Measurements from ENCODE around the gene WFIKKN1.

Gene WFIKKN1

DNA sequence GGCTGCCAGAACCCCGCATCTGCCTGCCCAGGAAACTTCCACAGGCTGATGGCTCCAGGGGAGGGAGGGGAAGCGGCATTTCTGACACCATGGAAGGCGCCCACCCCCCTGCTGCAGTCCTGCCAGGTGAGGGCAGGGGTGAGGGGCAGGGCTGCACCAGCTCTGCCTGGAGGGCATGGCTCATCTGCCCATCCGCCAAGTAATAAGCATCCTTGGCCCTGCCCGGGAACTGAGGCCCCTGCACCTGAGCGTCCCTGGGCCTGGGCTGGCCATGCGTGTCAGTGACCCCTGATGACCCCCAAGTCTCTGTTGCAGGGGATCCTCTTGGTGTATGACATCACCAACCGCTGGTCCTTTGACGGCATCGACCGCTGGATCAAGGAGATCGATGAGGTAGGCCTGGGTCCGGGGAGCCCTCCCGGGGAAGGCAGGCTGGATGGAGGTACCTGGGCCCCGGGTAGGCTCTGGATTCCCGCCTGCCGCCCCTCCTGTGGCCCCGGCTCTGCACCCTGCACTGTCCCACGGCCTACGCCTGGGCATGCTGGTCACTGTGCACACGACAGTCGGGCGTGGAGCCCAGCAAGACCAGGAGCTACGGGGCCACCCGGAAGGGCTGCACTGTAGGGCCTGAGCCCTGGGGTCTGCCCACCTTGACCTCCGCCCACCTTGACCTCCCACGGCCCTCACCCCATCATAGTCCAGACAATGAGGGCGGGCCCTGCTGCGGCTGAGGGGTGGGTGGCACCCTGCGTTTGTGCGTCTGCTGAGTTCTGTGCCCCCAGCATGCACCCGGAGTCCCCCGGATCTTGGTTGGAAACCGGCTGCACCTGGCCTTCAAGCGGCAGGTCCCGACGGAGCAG, 5.4 kb upstream of the WFIKKN1 start:
- no peak for DNase-seq (ENCODE audit: low read depth in 2 of 2)

DNA sequence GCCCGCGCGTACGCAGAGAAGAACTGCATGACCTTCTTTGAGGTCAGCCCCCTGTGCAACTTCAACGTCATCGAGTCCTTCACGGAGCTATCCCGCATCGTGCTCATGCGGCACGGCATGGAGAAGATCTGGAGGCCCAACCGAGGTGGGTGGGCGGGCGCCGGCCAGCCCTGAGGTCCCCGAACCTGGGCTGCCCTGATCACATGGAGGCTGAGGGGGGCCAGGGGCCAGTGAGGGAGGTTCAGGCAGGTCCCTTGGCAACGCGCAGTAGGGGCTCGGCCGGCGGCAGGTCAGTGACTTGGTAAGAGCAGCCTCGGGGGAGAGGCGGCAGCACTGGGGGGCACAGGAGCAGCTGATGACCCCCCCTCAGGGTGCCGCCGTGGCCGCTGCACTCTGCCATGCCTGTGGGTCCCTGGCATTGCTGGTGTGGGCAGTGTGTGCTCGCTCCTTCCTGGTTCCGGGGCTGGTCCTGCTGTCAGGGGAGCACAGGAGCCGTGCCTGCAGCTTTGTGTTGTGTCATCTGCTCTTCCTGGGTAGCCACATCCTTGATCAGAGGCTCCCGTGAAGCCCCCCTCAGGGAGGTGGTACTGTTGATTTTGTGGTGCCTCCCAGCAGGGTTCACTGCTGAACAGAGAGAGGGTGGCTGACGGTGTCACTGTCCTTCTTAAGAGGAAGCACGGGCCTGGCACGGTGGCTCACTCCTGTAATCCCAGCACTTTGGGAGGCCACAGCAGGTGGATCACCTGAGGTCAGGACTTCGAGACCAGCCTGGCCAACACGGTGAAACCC, 4.6 kb upstream of the WFIKKN1 start:
- no peak for DNase-seq (ENCODE audit: low read depth in 2 of 2)

DNA sequence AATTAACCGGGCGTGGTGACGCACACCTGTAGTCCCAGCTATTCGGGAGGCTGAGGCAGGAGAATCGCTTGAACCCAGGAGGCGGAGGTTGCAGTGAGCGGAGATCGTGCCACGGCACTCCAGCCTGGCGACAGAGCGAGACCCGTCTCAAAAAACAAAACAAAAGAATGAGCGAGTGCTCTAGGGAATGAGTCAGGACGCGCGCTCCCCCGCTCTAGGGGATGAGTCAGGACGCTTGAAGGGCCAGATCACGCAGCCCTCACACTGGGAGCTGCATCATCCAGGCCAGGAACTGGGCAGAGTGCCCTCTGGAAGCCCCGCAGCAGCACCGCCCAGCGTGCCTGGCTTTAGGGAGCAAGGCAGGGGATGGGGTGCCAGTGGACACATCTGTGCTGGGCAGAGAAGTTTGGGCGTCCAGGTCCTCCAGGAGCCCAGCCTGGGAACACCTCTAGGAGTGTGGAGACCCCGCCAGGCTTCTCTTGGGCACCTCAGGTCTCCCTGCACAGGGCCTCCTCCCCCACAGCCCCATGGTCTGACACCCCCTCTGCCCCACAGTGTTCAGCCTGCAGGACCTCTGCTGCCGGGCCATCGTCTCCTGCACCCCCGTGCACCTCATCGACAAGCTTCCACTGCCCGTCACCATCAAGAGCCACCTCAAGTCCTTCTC, 3.9 kb upstream of the WFIKKN1 start:
- peak; percentile 64 to 69 for DNase-seq (ENCODE audit: low read depth in 2 of 2)

DNA sequence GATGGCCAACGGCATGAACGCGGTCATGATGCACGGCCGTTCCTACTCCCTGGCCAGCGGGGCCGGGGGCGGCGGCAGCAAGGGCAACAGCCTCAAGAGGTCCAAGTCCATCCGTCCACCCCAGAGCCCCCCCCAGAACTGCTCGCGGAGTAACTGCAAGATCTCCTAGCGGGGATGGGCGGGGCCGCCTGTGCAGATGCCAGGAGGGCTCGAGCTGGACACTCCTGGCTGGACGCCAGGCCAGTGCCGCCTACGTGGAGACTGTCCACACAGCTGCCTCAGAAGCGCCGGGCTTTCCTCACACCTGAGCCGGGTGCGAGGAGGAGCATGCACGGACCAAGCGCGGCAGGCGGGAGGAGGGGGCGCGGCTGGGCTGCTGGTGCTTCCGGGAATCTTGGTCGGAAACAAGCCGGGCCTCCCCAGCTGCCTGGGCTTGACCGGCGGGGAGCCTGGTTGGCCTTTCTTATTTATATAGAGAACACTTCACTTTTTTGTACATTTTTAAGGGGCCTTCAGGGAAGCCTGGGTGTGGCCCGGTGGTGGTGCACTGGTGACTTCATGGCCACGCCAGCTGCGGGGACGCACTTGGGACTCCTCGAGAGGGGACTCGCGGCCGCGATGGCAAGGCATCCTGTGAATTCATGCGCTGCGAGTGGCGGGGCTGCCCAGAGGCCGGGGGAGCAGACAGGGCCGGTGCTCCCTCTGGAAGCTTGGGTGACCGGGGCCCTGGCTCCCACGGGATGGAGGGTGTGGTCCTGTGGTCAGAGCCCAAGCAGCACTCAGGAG, 3.1 kb upstream of the WFIKKN1 start:
- no peak for DNase-seq (ENCODE audit: low read depth in 2 of 2)

DNA sequence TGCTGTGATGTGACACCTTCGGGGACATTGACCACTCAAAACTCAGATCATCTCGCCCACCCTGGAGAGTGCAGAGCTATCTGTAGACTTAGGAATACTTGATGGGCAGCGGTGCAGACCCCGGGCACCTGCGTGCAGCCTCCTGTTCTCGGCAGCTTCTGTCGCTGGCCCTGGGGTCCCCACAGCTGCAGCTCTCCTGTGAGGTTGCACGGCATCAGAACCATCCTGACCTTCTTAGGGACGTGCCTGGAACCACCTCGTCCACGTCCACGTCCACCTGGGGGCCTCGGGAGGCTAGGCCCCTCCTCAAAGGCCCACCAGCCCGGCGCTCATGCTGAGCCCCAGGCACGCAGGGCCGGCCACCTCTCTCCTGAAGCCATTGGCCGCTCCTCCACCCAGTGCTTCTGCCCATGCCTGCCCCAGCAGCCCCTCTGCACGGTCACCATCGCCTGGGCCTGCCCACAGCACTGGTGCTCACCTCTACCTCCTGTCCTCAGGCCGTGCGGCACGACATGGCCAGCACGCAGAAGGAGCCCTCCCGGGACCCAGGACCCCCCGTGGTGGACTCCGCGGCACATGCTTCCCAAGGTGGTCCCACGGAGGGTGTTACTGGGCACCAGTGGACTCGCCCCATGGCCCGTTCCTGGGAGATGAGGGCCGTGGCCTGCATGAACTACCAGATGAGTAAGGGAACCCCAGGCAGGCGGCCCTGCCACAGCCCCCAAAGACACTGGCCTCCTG, 2.3 kb upstream of the WFIKKN1 start:
- DNase-seq (ENCODE audit: low read depth in 2 of 2): no peak

DNA sequence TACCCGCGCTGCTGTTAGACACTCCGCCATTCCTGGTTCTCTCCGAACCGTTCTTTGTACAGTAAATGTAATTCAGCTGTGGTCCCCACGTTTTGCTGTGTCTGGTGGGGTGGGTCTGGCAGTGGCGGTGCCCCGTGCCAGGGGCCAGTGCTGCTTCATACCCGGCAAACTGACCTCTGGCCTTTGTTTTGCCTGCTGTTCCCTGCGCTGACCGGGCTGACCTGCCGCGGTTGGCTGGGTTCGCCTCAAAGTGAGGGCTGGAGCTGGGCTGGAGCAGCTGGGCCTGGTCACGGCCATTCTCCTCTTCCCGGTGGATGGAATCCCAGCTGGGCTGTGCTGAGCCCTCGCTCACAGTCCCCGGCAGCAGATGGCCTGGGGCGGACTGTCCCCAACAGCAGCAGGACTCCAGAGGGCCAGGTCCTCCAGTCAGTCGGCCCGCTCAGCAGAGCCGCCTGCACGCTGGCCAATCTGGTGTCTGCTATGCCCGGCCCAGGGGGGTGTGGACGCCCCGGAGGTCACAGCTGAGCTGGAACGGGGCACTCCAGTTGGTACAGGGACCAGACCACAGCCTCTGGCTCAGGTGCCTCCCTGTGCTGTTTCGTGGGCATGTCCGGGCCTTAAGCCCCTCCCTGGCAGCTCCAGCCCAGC, 1.5 kb upstream of the WFIKKN1 start:
- no peak for DNase-seq (ENCODE audit: low read depth in 2 of 2)

DNA sequence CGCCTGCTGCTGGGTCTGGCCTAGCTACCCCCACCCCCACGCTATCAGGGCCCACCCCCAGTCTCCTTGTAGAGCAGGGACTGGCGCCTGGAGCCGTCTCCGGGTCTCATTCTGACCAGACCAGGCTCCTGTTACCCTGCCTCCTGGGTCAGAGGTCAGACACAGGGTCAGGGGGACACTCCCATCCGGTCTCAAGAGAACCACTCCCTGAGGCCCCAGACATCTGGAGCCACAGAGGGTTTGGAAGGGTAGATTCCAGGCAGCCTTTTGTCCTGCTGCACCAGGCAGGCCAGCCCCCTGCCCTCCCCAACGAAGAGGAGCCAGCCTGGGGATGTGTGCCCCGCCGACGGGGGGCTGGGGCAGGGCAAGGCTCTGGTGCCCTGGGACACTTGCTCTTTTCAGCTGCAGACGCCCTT, 944 bp upstream of the WFIKKN1 start:
- no peak for DNase-seq (ENCODE audit: low read depth in 2 of 2)

DNA sequence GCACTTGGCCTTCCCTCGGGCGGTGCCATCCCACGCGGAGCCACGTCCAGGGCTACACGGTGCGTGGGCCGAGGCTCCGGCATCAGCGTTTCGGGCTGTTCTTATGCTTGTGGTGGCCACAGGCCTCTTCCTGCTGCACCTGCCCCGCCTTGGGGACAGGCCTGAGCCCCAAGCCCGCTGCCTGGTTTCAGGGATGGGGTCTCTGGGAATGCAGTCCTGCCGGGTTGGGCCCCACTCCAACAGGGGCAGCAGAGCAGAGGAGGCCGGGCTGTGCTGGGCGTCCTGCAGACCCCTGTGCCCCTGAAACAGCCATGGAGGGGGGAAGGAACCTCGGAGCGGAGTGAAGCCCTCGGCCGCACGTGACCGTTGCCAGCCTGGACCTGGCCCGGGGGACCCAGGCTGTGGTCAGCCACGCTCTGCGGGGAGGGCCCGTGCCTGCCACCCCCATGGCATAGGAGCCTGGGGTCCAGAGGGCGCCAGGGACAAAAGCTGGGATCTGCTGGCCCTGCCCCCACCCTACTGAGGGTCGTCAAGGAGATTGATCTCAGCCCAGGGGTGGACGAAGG, 453 bp upstream of the WFIKKN1 start:
- DNase-seq (ENCODE audit: low read depth in 2 of 2): no peak

DNA sequence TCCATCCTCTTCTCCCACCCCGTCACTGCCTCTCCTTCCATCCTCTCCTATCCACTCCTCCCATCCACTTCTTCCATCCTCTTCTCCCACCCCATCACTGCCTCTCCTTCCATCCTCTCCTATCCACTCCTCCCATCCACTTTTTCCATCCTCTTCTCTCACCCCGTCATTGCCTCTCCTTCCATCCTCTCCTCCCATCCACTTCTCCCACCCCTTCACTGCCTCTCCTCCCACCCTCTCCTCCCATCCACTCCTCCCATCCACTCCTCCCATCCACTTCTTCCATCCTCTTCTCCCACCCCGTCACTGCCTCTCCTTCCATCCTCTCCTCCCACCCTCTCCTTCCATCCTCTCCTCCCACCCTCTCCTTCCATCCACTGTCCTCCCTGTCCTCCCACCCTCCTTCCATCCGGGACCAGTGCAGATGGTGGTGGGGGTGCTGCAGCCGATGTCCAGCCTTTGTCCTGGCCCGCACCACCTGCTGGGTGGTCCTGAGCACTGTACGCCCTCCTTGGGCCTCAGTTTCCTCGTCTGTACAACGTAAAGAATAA, 1.1 kb downstream of the WFIKKN1 start:
- DNase-seq (ENCODE audit: low read depth in 2 of 2): no peak

DNA sequence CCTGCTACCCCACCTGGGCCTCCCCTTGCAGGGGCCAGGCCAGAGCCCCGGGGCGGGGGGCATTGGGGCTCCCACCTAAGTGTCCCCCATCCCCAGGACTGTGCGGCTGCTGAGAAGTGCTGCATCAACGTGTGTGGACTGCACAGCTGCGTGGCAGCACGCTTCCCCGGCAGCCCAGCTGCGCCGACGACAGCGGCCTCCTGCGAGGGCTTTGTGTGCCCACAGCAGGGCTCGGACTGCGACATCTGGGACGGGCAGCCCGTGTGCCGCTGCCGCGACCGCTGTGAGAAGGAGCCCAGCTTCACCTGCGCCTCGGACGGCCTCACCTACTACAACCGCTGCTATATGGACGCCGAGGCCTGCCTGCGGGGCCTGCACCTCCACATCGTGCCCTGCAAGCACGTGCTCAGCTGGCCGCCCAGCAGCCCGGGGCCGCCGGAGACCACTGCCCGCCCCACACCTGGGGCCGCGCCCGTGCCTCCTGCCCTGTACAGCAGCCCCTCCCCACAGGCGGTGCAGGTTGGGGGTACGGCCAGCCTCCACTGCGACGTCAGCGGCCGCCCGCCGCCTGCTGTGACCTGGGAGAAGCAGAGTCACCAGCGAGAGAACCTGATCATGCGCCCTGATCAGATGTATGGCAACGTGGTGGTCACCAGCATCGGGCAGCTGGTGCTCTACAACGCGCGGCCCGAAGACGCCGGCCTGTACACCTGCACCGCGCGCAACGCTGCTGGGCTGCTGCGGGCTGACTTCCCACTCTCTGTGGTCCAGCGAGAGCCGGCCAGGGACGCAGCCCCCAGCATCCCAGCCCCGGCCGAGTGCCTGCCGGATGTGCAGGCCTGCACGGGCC, 1.9 kb downstream of the WFIKKN1 start:
- DNase-seq (ENCODE audit: low read depth in 2 of 2): no peak

DNA sequence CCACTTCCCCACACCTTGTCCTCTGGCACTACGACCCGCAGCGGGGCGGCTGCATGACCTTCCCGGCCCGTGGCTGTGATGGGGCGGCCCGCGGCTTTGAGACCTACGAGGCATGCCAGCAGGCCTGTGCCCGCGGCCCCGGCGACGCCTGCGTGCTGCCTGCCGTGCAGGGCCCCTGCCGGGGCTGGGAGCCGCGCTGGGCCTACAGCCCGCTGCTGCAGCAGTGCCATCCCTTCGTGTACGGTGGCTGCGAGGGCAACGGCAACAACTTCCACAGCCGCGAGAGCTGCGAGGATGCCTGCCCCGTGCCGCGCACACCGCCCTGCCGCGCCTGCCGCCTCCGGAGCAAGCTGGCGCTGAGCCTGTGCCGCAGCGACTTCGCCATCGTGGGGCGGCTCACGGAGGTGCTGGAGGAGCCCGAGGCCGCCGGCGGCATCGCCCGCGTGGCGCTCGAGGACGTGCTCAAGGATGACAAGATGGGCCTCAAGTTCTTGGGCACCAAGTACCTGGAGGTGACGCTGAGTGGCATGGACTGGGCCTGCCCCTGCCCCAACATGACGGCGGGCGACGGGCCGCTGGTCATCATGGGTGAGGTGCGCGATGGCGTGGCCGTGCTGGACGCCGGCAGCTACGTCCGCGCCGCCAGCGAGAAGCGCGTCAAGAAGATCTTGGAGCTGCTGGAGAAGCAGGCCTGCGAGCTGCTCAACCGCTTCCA, 2.7 kb downstream of the WFIKKN1 start:
- DNase-seq (ENCODE audit: low read depth in 2 of 2): no peak

DNA sequence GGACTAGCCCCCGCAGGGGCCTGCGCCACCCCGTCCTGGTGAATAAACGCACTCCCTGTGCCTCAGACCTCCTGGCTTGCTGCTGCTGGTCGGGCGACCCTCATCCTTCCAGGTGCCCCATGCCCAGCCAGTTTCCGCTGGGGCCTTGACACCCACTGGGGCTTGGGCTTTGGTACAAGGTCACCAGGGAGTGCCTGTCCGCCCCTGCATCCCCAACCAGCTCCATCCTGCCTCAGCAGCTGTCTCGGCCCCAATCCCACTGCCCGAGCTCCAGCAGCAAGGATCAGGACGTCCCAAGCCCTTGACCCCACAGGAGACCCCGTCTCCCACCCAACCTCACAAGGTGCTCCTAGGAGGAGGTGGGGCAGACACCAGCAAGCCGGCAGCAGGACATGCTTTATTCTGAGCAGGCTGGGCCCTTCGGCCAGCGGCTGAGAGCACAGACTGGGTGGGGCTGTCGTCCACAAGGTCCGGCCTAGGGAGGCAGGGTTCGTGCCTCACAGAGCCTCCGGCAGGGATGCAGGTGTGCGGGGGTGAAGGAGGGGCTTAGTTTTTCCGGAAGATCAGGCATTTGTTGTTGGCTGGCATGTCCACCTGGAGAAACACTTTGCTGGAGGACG, 3.4 kb downstream of the WFIKKN1 start:
- no peak for DNase-seq (ENCODE audit: low read depth in 2 of 2)

DNA sequence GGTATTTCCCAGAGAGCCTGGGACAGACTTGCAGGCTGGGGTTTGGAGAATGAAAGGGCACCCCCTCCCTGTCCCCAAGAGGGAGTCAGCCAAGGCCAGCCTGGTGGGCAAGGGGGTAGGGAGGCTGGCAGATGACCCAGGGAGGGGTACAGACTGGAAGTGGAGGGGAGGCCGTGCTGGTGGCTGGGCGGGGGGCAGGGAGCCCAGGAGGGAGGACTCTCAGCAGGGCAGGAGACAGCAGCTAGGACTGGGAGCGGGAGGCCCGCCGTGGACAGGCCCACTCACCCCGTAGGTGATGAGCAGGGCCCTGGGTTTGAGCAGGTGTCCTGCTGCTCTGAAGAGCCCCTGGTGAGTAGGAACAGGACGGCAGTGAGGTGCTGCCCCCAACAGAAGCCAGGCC, 4.2 kb downstream of the WFIKKN1 start:
- no peak for DNase-seq (ENCODE audit: low read depth in 2 of 2)

DNA sequence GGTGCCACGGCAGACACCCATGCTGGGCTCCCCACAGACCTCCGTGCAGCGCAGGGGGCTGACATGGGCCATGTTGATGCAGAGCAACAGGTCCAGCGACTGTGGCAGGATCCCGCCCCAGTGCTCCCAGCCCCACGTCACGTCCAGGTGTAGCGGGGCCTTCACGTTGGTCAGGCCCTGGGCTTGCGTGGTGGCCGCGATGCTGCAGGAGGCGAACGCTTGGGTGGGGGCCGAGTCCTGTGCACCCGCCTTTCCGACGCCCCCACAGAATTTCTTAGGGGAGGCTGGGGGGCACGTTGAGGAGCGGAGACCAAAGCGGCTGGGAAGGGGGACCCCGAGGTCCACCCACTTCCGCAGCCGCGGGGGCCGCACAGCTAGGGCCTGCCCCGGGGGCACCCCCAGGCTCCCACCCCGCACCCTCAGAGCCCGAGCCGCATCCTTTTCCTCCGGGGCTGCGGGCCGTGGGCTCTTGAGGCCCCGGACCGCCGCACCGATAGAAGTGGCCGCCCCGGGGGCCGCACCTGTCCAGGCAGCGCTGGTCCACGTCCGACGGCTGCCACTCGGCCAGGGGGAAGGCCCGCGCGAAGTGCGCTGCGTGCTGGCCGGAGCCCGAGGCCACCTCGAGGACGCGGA, 4.9 kb downstream of the WFIKKN1 start:
- no peak for DNase-seq (ENCODE audit: low read depth in 2 of 2)

DNA sequence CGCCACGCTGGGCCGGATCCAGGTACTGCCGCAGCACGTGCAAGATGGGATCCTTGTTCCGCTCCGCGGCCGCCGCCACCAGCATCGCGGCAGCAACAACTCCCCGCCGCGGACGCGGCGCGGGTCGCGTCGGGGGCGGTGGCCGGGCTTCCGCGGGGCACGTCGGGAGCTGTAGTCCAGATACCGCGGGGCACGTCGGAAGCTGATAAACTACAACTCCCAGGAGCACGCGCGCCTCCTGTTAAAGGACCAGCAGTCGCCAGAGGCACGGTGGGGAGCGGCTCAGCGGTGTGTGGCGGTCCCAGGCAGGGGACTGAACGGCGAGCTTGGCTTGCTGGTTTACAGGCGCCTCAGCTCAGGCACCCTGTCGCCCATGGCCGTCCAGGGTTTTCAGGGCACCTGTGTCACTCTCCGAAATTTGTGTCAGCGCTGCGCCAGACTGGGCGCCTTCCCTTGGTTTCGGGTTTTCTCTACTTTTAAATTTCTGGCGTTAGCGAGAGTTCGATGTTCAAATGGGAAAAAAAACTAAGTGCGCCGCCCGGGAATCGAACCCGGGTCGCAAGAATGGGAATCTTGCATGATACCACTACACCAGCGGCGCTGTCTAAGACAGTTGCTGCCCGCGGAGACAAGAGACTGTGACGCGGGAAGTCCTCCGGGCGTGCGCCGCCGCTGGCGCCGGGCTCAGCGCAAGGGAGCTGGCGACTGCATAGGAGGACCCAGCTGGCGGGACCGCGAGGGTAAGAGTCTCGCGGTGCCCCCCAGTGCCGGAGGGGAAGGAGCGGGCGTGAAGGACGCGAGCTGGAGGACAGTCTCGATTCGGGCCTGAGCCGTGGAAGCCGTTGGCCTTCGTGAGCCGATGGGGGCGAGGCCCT, 5.7 kb downstream of the WFIKKN1 start, which contains the start of gene METTL26:
Gene METTL26 (minus strand): TSS at position 100 of the 875 bp plus-strand sequence. CDS start 15 bp downstream, at position 85.
- DNase-seq (ENCODE audit: low read depth in 2 of 2): peak; percentile 76 to 78
